Raji (cell line): ENCODE results near the gene ADTRP.

Source experiments
- POLR2A ChIP-seq: IDR thresholded peaks from 2 replicates; pipeline ENCODE4 v1.6.1; 2011; ENCODE audit warnings: low read depth, low read length, control low read depth; ENCODE audit not compliant: insufficient read depth

The ADTRP gene

GRCh38 chr6:11665604-11666326, 112.8 kb downstream of the ADTRP start:
- no peak for TF ChIP-seq POLR2A
